Activated B cell treated with CpG ODN at 0.5 μM for 24 hours (primary cell): Measurements from ENCODE around the gene RARS2. TPM values are rescaled to one million over a fixed set of nuclear protein-coding genes. Genes with fewer than 3 reads are reported as not detected.

ENCODE experiments used
- ATAC-seq: fragments of 200-7000 bp; cut with Tn5 transposase; one replicate; pipeline ENCODE4 v1.10.0; 2021; ENCODE audit warnings: low read depth, mild to moderate bottlenecking, moderate library complexity
- CTCF ChIA-PET: fragments of 350-600 bp; sonication (Branson Sonifier 250); formaldehyde crosslinking; loops from one replicate; lab custom pipeline; 2021; ENCODE audit warnings: antibody characterized with exemption; lab: Charles Lee
- POLR2A ChIA-PET: fragments of 350-600 bp; sonication (Branson Sonifier 250); formaldehyde crosslinking; loops from one replicate; lab custom pipeline; 2021; ENCODE audit warnings: antibody characterized with exemption; lab: Charles Lee
- DNase-seq: peaks from one replicate; pipeline ENCODE4 v3.0.0; 2022
- H3K27ac Mint-ChIP-seq: one replicate; pipeline ENCODE4 v1.8.0; 2020; ENCODE audit warnings: mixed read lengths
- H3K27me3 Mint-ChIP-seq: one replicate; pipeline ENCODE4 v1.8.0; 2021; ENCODE audit warnings: mixed read lengths
- H3K36me3 Mint-ChIP-seq: one replicate; pipeline ENCODE4 v1.8.0; 2021; ENCODE audit warnings: low read depth, mixed read lengths
- H3K4me1 Mint-ChIP-seq: one replicate; pipeline ENCODE4 v1.8.0; 2021; ENCODE audit warnings: mixed read lengths
- H3K4me3 Mint-ChIP-seq: one replicate; pipeline ENCODE4 v1.8.0; 2020; ENCODE audit warnings: mild to moderate bottlenecking, mixed read lengths
- H3K9me3 Mint-ChIP-seq: one replicate; pipeline ENCODE4 v1.8.0; 2020; ENCODE audit warnings: mixed read lengths
- CTCF ChIP-seq: fragments of 200-600 bp; IDR thresholded peaks from one replicate; pipeline ENCODE4 v1.8.0; 2022; ENCODE audit warnings: antibody characterized with exemption, mild to moderate bottlenecking
- intact Hi-C: fragments of 100-400 bp; cut with micrococcal nuclease; formaldehyde crosslinking; loops from one replicate; pipeline ENCODE4 v1.15.1; 2024
- total RNA-seq: library from RNA; stranded (reverse); gene quantifications from 2 replicates; pipeline ENCODE4 v1.2.3, GENCODE V29; 2022

The RARS2 gene
- total RNA-seq, 1 donor from 2014 or later = 27.0 TPM

DNA sequence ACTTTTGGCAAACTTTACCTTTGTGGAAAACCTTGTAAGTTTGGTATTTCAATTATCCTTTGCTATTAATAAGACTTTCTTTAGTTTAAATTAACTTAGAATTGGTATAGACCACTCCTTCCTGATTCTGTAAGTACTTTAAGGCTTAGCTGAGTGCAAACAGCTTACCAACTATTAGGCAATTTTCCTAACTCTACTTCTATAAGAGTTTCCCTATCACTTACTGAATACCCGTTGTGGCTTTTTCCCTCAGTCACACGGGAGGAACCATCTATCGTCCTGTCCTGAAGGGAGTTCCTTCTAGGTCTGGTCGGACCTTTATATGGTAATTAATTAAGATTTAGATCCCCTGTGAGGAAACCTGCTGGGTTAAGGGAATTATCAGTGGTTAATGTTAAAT, 107.4 kb downstream of the RARS2 start:
- ATAC-seq (no peak), DNase-seq (no peak)
- CTCF ChIA-PET = no interaction called here
- Mint-ChIP-seq H3K27ac (no peak overlapping the region), H3K27me3 (no peaks in the 10 kb centered on the region), H3K4me1 (no peaks in the 10 kb centered on the region), H3K36me3 (peaks cover 41% of the 10 kb centered on the region), H3K4me3 (no peak overlapping the region), H3K9me3 (no peaks in the 10 kb centered on the region)
- POLR2A ChIA-PET = no interaction called here
- intact Hi-C loops = no loop called here
- no peak for TF ChIP-seq CTCF

GRCh38 chr6:87481931-87482330, 107.9 kb downstream of the RARS2 start:
- ChIA-PET POLR2A (interaction anchor here (0.7 kb wide), 1 partner anchor 270 kb away, joined by 4 read pairs; no protein-coding TSS in a partner anchor), CTCF (no interaction called here)
- no peak for ATAC-seq
- Mint-ChIP-seq H3K4me3 (no peak overlapping the region), H3K27me3 (no peaks in the 10 kb centered on the region), H3K27ac (no peak overlapping the region), H3K36me3 (peaks cover 41% of the 10 kb centered on the region), H3K9me3 (no peaks in the 10 kb centered on the region), H3K4me1 (no peaks in the 10 kb centered on the region)
- TF ChIP-seq CTCF = no peak
- intact Hi-C loops = no loop called here
- no peak for DNase-seq

DNA sequence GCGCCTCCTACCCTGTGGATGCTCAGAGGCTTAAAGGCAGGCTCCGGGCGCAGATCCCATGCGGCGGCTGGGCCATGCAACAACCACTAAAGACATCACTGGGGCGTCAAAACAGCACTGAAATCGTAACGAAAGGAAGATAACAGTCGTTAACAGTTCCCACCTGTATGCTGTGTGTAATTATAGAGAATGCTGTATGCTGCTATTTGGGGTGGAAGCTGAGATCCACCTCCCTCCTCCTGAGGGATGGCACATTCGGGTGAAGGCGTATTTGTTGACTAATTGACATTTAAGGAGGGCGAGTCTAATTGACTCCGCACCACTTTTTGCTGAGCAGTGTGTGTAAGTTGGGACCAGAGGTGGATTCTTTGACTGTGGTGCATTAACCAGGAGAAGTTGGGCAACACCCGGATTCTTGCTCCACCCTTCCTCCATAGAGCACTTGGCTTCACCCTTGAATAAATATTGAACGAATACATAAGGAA, 116.3 kb downstream of the RARS2 start:
- Mint-ChIP-seq H3K9me3 (no peaks in the 10 kb centered on the region), H3K36me3 (peaks cover 11% of the 10 kb centered on the region), H3K27ac (peak overlapping the region; percentile 98), H3K4me3 (peak overlapping the region; percentile 97), H3K4me1 (peaks cover 12% of the 10 kb centered on the region), H3K27me3 (peaks cover under 1% of the 10 kb centered on the region)
- CTCF ChIA-PET = no interaction called here
- intact Hi-C loops = loop anchor here (1.0 to 10.0 kb wide), 6 partner anchors 21 to 1609 kb away; partner anchors contain the start of genes AKIRIN2, CNR1 and PNRC1
- POLR2A ChIA-PET = interaction anchor here (0.9 kb wide), 1 partner anchor 80 kb away, joined by 3 read pairs; no protein-coding TSS in a partner anchor
- ATAC-seq (peak; percentile 59), DNase-seq (no peak)
- TF ChIP-seq CTCF = no peak

- peak; percentile 97 for ATAC-seq
- no peak for TF ChIP-seq CTCF
- H3K27me3 Mint-ChIP-seq = peaks cover 6% of the 10 kb centered on the region
- H3K4me3 Mint-ChIP-seq = peak within 1 kb of the TSS; percentile 97
- intact Hi-C loops = loop anchor here (1.0 to 10.0 kb wide), 11 partner anchors 22 to 1610 kb away; partner anchors contain the start of genes AKIRIN2, CNR1, ORC3 and PNRC1
- H3K9me3 Mint-ChIP-seq = no peaks in the 10 kb centered on the region
- POLR2A ChIA-PET = interaction anchor here (0.8 to 1.2 kb wide), 4 partner anchors 22 to 151 kb away, joined by 3 to 8 read pairs (median 3); partner anchors contain the start of gene CFAP206
- DNase-seq = peak; percentile 88
- peaks cover 4% of the 10 kb centered on the region for H3K36me3 Mint-ChIP-seq
- CTCF ChIA-PET = no interaction called here
- peaks cover 12% of the 10 kb centered on the region for H3K4me1 Mint-ChIP-seq
- peak within 1 kb of the TSS; percentile 98 for H3K27ac Mint-ChIP-seq
Measured at GRCh38 chr6:87472525-87473418, 117.0 kb downstream of the RARS2 start, which contains the start of gene SLC35A1. SLC35A1 (plus strand) TSS chr6:87472974; CDS start chr6:87473004, 30 bp downstream.

GRCh38 chr6:87465051-87465450, 124.7 kb downstream of the RARS2 start:
- Mint-ChIP-seq H3K27me3 (peaks cover 28% of the 10 kb centered on the region), H3K4me3 (no peak overlapping the region), H3K36me3 (no peaks in the 10 kb centered on the region), H3K27ac (no peak overlapping the region), H3K9me3 (peaks cover 3% of the 10 kb centered on the region), H3K4me1 (no peaks in the 10 kb centered on the region)
- ChIA-PET POLR2A (no interaction called here), CTCF (interaction anchor here (0.7 kb wide), 1 partner anchor 46 kb away, joined by 3 read pairs; no protein-coding TSS in a partner anchor)
- DNase-seq (no peak), ATAC-seq (no peak)
- intact Hi-C loops = no loop called here
- no peak for TF ChIP-seq CTCF
